NB4 (cell line): ENCODE results near the gene TBC1D21.

ENCODE experiments used
- POLR2A ChIP-seq: IDR thresholded peaks from 2 replicates; pipeline ENCODE4 v1.6.1; 2011; ENCODE audit warnings: mild to moderate bottlenecking; ENCODE audit not compliant: insufficient read length; ENCODE audit errors: extremely low read depth
- TF ChIP-seq, protein P1 (sequence below): IDR thresholded peaks from one replicate; pipeline ENCODE4 v1.5.1; 2012; ENCODE audit warnings: low read depth, low read length

DNA sequence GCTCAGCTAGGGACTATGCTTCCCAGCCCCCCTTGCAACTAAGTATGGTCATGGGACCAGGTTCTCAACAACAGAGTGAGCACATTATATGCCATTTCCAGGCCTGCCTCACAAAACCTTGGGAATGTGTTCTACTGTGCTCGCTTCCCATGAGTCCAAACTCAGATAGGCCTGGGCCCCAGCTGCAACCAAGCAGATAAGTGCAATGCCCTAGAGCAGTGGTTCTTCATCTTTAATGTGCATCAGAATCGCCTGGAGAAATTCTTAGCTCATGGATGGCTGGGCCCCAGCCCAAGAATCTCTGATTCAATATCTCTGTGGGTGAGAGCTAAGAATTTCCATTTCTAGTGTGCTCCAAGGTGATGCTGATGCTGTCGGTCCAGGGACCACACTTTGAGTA is 27.5 kb upstream of the TBC1D21 start:
- TF ChIP-seq, protein P1, sequence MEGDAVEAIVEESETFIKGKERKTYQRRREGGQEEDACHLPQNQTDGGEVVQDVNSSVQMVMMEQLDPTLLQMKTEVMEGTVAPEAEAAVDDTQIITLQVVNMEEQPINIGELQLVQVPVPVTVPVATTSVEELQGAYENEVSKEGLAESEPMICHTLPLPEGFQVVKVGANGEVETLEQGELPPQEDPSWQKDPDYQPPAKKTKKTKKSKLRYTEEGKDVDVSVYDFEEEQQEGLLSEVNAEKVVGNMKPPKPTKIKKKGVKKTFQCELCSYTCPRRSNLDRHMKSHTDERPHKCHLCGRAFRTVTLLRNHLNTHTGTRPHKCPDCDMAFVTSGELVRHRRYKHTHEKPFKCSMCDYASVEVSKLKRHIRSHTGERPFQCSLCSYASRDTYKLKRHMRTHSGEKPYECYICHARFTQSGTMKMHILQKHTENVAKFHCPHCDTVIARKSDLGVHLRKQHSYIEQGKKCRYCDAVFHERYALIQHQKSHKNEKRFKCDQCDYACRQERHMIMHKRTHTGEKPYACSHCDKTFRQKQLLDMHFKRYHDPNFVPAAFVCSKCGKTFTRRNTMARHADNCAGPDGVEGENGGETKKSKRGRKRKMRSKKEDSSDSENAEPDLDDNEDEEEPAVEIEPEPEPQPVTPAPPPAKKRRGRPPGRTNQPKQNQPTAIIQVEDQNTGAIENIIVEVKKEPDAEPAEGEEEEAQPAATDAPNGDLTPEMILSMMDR, result no peak
- TF ChIP-seq POLR2A, result no peak
